Measurements from ENCODE around the gene LRBA.

LRBA gene

DNA sequence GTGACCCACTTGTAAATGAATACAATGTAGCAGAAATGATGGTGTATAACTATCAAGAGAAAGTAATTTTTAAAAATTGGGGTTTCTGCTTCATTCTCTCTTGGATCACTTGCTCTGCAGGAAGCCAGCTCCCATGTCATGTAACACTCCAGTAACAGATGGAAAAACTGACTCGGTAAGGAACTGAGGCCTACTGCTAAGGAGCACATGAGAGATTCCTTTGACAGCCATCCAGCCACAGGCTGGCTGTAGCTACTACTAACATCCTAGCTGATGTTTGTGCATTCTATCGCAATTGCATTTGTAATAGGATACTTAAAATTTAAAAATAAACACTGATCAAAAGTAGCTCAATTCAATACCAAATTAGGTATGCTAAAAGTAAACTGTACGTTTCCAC, 535.4 kb downstream of the LRBA start:
- DNase-seq = no peak

DNA sequence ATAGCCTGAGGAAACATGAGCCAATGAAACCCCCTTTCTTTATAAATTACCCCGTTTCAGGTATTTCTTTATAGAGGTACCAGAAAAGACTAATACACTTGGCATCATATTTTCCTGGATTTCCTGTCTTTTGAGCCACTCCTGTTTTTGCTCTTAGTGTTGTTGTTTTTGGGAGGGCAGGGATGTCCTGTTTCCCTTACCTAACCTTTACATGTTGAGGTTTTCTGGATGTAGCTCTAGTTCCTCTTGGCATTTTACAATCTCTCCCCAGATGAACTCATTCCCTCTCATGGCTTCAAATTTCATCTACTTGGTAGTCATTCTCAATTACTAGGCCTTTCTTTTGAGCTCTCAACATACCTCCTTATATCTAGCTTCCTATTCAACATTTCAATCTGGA, 537.2 kb downstream of the LRBA start:
- no peak for DNase-seq

DNA sequence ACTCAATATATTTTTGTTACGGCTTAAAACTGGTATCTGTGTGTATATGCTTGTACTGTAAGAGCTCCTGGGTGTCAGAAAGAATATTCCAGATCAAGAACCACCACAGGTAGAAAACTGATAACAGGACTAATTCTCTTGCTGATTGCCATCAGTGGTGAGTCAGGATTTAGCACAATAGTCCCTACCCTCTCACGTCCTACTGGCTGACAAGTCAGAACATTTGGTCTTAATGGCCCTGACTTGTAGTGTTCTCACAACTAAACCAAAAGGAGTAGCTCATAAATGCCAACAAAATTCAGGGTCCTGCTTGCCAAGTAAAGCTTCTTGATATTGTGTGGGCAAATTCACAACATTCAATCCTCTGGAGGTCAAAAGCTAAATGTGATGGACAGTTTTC, 538.3 kb downstream of the LRBA start:
- DNase-seq = no peak

DNA sequence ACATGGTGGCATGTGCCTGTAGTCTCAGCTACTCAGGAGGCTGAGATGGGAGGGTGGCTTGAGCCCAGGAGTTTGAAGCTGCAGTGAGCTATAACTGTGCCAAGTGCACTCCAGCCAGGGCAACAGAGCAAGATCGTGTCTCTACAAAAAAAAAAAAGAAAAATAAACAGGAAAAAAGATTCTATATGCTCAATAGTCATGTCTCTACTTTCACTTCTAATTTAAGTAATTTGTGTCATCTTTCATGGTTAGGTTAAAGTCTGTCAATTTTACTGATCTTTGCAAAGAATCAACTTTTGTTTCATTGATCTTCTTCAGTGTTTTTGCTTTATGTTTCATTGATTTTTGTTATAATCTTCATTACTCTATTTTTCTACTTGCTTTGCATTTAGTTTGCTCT, 539.3 kb downstream of the LRBA start:
- no peak for DNase-seq

DNA sequence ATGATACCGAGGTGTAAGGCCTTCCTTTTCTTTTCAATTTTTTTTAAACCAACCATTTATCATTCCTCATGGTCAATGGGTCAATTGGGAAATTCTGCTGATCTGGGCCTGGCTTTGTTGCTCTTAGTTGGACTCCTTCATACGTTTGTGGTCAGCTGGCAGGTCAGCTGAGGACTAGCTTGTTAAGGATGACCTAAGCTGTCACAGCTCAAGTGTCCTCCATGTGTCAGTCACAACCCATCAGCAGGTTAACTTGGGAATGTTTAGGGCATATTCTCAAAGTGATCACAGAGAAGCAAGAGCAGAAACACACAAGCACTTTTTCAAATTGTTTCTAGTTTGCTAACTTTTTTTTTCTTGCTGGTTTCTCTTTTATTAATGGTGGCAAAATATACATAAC, 550.6 kb downstream of the LRBA start:
- no peak for DNase-seq

DNA sequence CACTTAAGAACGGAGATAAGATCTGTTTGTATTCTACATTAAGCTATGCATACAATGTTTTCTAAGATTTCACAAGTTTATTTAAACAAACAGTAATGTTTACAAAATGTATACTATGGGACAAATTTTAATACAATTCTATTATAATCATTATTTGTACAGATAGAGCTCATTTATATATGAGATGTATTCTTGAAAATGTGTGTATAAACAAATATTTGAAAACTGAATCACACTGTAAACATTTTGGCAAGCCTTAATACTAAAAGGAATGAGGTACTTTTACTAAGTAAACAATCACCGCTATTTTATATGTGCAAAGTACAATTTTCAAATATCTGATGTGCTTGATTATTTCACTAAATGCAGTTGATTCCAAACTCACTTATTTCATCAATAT, 552.3 kb downstream of the LRBA start:
- no peak for DNase-seq

DNA sequence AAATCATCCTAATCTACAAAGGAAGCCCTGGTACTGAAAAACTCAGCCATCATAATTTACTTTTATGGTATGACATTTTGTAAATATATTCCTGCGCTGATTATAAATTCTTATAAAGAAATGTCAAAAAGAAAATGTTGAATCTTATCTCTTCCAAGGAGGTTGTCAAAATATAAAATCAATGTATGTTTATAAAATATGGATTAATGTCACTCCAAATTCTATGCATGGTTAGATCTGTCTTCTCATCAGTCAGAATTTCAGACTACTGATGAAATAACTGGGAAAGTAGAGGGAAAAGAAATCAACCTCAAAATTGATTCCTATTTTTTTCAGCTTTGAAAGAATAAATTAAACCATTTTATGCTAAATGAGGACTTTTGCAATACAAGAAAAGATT, 553.1 kb downstream of the LRBA start:
- no peak for DNase-seq

DNA sequence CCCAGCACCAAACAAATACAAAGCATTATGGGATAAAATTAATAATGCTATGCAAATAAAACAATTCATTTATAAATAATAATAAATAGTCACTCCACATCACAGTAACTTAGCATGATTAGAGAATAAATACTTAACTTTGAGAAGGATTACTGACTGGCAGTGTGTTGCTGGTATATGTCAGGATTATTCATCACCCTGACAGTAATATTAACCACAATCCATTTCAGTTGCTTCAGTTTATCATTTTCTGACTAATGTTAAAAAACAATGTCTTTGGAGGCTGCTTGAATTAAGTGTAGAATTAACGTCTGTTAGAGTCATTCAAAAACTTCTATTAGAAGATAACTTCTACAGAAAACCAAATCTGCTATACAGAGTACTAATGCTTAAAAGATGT, 557.3 kb downstream of the LRBA start:
- DNase-seq = no peak

DNA sequence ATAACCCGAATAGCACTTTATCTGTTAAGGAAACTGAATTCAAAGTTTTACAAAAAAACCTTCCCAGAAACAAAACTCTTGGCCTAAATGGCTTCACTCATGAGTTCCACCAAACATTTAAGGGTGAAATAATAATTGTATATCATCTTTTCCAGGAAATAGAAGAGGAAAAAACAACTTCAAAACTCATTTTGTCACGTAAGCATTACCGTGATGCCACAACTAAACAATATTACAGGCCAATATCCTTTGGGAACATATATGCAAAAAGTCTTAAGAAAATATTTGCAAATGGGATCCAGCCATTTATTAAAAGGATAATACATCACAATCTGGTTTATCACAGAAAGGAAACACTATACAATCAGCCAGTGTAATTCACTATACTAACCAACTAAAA, 563.2 kb downstream of the LRBA start:
- no peak for DNase-seq

DNA sequence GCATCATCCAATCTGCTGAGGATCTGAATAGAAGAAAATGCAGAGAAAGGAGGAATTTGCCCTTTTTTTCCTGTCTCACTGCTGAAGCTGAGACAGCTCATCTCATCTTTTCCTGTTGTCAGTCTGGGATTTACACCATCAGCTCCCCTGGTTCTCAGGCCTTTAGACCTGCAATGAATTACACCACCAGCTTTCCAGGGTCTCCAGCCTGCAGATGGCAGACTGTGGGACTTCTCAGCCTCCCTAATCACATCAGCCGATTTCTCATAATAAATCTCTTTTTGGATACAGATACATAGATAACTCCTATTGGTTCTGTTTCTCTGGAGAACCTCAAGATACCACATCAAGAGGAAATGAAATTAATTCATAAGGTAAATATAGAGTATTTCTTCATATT, 567.7 kb downstream of the LRBA start:
- no peak for DNase-seq

DNA sequence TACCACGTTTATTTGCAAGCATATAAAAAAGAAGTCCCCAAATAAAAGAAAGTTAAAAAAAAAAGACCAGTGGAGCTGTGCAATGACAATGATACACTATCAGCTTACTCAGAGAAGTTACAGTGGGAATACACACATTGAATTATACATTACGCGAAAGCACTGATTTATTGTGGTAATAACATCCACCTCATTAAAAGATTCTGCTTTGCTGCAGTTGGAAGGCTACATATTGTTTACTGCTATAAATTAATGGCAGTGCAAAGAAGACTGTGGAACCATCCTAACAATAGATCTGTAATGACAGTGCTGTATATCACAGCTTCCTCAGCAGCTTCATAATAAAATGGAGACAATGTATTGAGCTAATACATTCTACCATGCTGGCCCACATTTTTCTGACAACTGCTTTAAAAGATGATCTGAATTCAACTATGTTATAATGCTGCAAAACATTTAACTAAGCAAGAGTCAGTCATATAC, 575.6 kb downstream of the LRBA start:
- DNase-seq = no peak

DNA sequence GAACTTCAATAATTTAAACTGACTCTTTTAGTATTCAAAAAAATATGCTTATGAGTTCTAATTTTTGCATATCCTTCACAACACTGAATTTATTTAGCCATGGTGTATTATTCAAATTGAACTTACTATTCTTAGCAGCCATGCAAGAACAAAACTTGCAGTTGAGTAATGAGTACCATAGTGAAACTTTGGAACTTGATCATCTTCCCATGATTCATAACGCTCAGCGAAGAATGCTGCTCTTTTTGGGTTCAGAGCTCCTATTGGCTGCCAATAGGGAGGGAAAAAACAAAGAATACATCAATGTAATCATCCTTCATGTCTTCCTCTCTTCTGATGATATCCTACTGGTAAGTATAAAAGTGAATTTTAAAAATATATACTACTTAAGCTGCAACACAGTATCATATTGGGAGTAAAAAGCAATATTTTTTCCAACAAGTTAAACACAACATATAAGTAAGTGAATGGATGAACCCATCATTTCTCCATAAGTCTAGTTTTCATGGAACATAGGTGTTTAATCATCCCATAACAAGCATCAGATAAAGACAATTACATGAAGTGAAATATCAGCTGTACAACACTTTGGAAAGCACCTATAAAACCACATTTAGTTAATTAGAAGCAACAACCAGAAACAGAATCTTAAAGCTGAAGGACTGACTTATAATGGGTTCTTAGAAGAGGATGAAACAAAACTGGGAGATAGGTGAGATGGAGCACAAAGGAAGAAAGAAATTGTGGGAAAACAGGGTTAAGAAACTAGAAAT, 578.3 kb downstream of the LRBA start:
- no peak for DNase-seq

DNA sequence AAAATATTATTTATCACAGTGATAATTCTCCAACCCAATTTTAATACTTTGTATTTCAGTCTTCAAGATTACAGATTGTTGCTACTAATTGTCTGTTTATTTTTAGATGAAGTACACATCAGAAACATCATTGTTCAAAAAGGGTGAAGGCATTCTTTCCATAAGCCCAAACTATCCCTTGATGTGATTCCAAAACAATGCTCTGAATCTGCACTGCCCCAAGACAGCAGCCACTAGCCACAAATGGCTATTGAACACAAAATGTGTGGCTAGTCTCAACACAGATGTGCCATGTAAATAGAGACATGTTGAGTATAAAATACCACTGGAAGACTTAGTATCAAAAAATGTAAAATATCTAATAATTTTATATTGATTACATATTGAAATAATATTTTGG, 583.9 kb downstream of the LRBA start:
- DNase-seq = no peak

DNA sequence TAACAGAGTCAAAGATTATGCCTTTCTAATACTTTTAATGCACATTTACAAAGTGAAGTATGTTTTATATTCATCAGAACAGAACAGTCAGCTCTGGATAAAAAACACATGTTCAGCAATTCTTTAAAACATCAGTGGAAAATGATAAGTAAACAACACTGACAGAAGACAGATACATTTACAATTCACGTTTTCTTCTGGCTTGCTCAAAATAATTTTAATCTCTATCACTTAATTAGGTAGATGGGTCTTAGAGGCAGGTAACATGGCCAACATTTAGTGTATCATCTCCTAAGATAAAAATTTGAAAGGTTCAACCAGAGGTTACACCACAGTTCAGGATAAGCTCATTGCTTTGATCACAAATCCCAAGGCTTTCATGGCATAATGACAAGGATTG, 589.9 kb downstream of the LRBA start:
- no peak for DNase-seq

DNA sequence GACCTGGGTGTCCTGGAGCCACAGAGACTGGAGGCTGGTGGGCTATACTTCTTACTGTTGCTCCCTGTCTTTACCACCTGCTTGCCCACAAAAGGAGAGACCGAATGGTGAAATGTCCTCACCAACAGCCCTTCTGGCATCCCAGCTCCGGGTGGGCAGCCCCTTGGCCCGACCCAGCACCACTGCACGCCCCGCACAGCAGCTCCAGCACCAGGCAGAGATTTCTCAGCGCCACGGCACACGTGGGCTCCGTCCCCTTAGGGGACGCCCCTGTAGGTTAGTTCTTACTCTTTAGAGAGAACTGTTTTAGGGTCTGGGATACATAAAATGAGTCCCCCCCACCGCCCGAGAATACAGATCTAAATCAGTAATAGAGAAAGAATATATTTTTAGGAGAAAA, 591.6 kb downstream of the LRBA start:
- DNase-seq = no peak

DNA sequence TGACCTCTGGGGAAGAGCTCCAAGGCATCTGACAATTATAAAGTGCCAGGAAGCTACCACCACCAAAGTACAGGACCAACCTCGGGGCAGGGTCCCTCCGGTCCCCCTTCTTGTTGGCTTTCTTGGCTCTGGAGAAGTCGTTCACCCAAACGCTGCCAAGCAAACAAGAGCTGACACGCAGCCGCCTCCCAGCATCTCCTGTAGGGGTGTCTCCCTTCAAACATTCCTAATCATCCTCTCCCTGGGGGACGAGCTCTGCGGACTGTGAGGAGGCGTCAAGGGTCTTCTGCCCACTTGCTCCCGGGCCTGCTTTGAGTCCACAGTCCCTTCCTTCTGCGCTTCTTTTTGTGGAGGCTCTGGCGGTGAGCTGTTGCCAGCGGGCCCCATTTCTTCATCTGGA, 592.0 kb downstream of the LRBA start:
- DNase-seq = no peak

DNA sequence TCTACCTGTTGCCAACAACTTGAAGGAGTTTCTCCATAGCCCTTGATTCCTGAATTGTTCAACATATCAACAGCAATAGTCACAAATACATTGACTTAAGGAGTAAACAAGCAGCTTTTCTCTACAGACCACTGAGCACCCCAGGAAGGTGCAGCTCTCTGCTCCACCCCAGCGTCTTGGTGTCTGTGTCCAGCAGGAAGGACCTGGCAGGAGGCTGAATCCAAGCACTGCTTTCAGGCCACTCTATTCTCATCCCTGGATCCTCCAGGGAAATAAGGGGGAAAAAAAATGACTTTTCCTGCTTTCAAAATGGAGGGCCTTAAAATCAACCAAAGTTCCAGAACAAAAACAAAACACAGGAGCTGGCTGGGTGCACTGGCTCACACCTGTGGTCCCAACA, 593.5 kb downstream of the LRBA start:
- DNase-seq = no peak

DNA sequence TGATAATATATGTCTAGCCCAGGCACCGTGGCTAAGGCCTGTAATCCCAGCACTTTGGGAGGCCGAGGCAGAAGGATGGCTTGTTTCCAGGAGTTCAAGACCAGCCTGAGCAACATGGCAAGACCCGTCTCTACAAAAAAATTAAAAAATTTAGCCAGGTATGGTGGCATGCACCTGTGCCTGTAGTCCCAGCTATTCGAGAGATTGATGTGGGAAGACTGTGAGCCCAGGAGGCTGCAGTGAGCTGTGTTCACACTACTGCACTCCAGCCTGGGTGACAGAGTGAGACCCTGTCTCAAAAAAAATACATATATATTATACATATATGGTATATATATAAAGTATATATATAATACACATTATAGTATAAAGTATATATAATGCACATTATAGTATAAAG, 595.1 kb downstream of the LRBA start:
- no peak for DNase-seq

DNA sequence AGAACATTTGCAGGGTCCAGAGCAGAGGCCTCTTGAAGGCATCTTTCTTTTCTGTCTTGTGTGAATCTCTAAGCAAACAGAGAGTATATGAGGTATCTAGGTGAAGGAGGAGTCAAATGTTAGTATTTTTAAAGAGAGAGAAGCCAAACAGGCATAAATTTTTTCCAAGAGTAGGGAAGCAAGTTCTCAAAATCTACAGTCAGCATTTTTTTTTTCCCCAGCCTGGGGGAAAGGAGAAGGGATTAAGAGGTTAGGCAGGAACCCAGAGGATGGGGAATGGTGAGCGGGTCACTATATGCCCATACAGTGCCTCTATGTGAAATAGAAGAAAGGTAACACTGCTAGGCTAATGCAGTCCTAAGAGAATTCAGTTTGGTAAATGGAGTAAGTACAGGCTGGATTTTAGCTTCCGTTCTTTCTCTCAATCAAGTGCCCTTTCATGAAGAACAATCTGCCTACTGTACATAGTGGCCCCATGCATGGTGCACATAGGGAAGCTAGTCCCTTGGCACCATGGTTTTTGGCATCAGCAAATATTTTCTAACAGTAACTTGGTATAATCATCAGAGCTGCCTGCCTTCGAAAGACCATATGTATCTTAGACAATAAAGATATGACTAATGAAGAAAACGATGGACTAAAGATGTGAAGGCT, 596.2 kb downstream of the LRBA start:
- no peak for DNase-seq

DNA sequence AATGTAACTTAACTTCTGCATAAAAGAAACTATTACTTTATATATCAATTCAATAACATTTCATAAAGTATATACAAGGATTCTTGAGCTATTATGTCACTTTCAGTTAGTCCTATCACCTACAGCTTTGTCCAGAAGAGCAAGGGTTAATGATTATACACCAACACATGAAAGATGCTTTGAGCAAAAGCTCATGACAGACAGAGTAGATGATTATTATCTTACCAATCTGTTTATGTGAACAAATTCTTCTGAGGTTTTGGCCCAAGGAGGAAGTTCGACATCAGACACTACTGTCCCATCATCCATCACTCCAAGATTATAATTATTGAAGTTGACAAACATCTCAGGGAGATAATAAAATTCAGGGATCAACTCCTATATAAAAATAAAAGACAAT, 599.9 kb downstream of the LRBA start:
- peak; percentile 2 for DNase-seq

DNA sequence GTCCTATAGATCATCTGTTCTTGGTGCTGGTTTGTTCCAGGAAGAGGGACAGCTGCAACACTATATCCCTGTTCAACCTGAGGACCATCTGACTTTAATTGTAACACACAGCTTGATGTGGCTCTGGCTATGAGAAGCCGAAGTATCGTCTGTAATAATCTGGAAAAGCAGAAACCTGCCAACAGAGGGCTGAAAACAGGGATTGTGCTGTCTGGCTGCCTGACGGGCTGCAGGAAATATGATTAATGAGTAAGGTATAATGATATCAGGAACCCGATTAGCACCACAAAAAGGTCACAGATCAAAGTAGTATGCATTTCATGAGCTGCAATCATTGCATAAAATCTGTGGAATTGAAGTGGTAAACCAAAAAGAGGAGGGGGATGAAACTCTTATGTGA, 603.6 kb downstream of the LRBA start:
- peak; percentile 9 for DNase-seq

DNA sequence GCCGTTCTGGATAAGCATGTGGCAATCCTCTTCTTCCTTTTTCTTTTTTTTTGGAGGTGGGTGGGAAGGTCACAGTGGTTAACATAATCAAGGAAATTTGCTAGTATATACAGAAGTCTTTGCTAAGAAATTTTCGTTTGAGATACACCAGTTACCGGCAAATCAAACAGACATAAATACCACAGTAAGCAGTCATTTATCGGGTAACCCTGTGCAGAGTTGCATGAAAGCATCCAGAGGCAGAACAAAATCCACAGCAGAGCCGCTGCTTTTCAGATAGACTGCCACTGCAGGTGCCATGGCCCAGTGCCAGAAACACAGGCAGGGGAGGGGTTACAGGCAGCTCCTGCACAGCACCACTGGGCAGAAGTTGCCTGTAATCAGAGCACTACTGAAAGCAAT, 612.2 kb downstream of the LRBA start:
- no peak for DNase-seq

DNA sequence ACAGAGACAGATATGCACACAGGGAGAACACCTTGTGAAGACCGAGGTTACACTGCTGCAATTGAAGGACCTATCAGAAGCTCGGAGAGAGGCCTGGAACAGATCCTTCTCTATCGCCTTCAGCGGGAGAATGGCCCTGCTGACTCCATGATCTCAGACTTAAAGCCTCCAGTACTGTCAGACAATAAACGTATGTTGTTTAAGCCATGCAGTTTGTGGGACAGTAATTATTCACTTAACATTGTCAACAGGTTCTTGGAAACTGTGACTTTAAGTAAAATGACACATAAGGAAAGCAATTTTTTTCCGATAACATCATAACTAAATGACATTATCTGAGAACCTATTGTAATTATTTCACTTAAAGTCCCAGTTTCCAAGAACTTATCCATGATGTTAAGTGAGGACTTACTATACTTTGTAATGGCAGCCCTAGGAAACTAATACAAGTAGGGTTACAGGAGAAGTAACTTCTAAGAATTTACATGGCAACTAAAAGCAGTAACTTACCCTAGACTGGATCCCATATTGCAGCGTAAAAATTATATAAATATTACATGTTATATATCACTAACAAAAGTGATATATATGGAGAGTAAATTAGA, 613.9 kb downstream of the LRBA start:
- DNase-seq = no peak

DNA sequence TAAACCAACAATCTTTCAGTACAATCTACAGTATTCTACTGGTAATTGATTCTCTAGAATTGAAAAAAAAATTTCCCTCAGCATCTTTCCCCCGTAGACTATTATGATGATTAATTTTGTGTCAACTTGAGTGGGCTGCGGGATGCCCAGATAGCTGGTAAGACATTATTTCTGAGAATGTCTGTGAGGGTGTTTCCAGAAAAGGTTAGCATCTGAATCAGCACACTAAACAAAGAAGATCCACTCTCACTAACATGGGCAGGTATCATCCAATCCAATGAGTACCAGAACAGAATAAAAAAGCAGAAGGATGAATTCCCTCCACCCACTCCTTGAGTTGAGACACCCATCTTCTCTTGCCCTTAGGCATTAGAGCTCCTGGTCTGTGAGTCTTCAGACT, 619.2 kb downstream of the LRBA start:
- no peak for DNase-seq

DNA sequence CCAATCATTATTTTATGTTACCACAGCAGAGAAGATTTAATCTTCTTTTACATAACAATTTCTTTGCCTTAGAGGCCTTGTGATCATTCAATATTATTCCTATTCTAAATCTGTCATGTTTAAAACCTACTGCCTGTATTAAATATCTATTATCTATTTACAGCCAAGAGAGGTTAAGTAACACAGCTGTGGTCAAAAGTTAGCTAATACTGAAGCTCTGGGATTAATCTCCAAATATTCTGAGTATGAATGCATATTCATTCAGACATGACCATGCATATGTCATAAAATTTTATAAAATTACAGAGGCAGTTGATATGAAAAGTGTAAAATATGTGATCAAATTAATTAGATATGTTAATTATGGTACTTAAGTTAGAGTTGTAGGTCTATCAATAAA, 621.0 kb downstream of the LRBA start:
- no peak for DNase-seq

All from fibroblast of skin of right biceps (primary cell).